CD4-positive, alpha-beta T cell (primary cell): Measurements from ENCODE around the gene C2CD4D. TPM values are rescaled to one million over a fixed set of nuclear protein-coding genes. Genes with fewer than 3 reads are reported as not detected.

ENCODE experiments used
- ATAC-seq: fragments of 200-7000 bp; cut with Tn5 transposase; one replicate; pipeline ENCODE4 v1.10.0; 2022; ENCODE audit warnings: mild to moderate bottlenecking; ENCODE audit not compliant: poor library complexity
- CTCF ChIA-PET: fragments of 350-600 bp; sonication (Branson Sonifier 250); formaldehyde crosslinking; loops from one replicate; lab custom pipeline; 2021; ENCODE audit warnings: antibody characterized with exemption, inconsistent platforms; lab: Charles Lee
- POLR2A ChIA-PET: fragments of 350-600 bp; sonication (Branson Sonifier 250); formaldehyde crosslinking; loops from one replicate; lab custom pipeline; 2021; ENCODE audit warnings: antibody characterized with exemption, inconsistent platforms; lab: Charles Lee
- DNase-seq, 14 experiments: peaks; one replicate each; pipeline ENCODE4 v3.0.0-alpha.2; 2013 to 2020; ENCODE audit warnings: mixed read lengths in 2 of 14
- H3K27ac ChIP-seq, 2 donors: one replicate each; pipeline versions ENCODE4 v1.5.1 to v1.7.0; 2013; ENCODE audit warnings: low read length in 2 of 2, low read depth in 1 of 2, mild to moderate bottlenecking in 1 of 2
- H3K27me3 ChIP-seq, 2 experiments: 1 replicate in 1 of 2; 2 replicates in 1 of 2; pipeline versions ENCODE4 v1.6.1 to v1.7.0; 2013; ENCODE audit warnings: low read length in 2 of 2, control low read depth in 1 of 2, mild to moderate bottlenecking in 1 of 2, moderate library complexity in 1 of 2; ENCODE audit not compliant: insufficient read depth in 2 of 2, control insufficient read depth in 1 of 2
- H3K36me3 ChIP-seq: one replicate; pipeline ENCODE4 v1.6.1; 2013; ENCODE audit warnings: low read length, control low read depth; ENCODE audit not compliant: insufficient read depth
- H3K4me1 ChIP-seq: one replicate; pipeline ENCODE4 v1.6.1; 2013; ENCODE audit warnings: low read length, control low read depth; ENCODE audit not compliant: insufficient read depth
- H3K4me3 ChIP-seq: one replicate; pipeline ENCODE4 v1.5.1; 2013; ENCODE audit warnings: mild to moderate bottlenecking, low read length, moderate library complexity
- H3K9me3 ChIP-seq, 2 experiments: 1 replicate in 1 of 2; 2 replicates in 1 of 2; pipeline versions ENCODE4 v1.6.1 to v1.7.0; 2013; ENCODE audit warnings: low read length in 2 of 2, mild to moderate bottlenecking in 2 of 2, control low read depth in 1 of 2, moderate library complexity in 1 of 2; ENCODE audit not compliant: control insufficient read depth in 1 of 2, insufficient read depth in 1 of 2
- H3K27ac Mint-ChIP-seq: one replicate; pipeline ENCODE4 v1.8.0; 2020; ENCODE audit warnings: mixed read lengths
- H3K27me3 Mint-ChIP-seq: one replicate; pipeline ENCODE4 v1.8.0; 2021; ENCODE audit warnings: mixed read lengths
- H3K36me3 Mint-ChIP-seq: one replicate; pipeline ENCODE4 v1.8.0; 2021; ENCODE audit warnings: low read depth, mixed read lengths
- H3K4me1 Mint-ChIP-seq: one replicate; pipeline ENCODE4 v1.8.0; 2021; ENCODE audit warnings: low read depth, mixed read lengths
- H3K4me3 Mint-ChIP-seq: one replicate; pipeline ENCODE4 v1.8.0; 2020; ENCODE audit warnings: mild to moderate bottlenecking, mixed read lengths
- H3K9me3 Mint-ChIP-seq: one replicate; pipeline ENCODE4 v1.8.0; 2020; ENCODE audit warnings: mixed read lengths
- CTCF ChIP-seq: fragments of 200-600 bp; IDR thresholded peaks from one replicate; pipeline ENCODE4 v1.8.0; 2022; ENCODE audit warnings: antibody characterized with exemption, mild to moderate bottlenecking
- intact Hi-C, 2 experiments: fragments of 100-400 bp; cut with DNase I in 1 of 2; cut with micrococcal nuclease in 1 of 2; formaldehyde crosslinking; loops; one replicate each; pipeline versions ENCODE4 v1.15.1 to v1.9.0; 2023 to 2025; cut with DNase I, micrococcal nuclease
- total RNA-seq, 174 experiments: library from RNA in 2 of 174; stranded (reverse) in 2 of 174; gene quantifications; one replicate each; pipeline ENCODE4 v1.2.3 and lab custom pipeline; 2021 to 2026

C2CD4D gene
- total RNA-seq, 2 experiments from 2014 or later = 0.75 to 0.88 TPM

DNA sequence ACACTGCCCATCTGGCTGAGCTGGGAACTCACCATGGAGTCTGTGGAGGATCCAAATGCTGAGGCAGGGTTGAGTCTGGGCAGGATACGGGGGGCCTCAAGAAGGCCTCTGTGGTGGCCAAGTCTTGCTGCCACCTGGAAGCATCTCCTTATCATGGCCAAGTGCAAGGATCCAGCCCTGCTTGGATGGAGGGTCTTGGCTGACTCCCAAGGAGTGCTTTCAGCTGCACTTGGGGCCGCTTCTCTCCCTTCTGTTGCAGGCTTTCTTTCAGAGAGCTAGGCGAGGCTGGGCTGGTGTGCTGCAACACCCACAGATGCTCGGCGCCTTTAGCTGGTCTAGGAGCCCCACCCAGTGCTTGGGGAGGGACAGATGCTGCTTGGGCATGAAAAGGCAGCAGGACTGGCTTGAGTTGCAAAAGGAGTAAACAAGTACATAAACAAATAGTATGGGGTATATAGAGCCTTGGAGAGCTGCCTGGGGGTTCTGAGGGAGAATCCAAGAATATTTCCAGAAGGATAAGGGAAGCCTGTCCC lies 13.9 kb upstream of the C2CD4D start, which contains the start of gene THEM5:
Gene THEM5, minus strand, starts transcription at position 302 of the 533 bp plus-strand sequence. Its CDS starts 147 bp downstream, at position 155.
- ATAC-seq = no peak
- H3K27ac ChIP-seq = no peak within 1 kb of the TSS
- Mint-ChIP-seq H3K27me3 (no peaks in the 10 kb centered on the region), H3K4me1 (no peaks in the 10 kb centered on the region), H3K4me3 (no peak within 1 kb of the TSS), H3K36me3 (no peaks in the 10 kb centered on the region), H3K27ac (no peak within 1 kb of the TSS), H3K9me3 (no peaks in the 10 kb centered on the region)
- H3K4me3 ChIP-seq = no peak within 1 kb of the TSS
- peaks cover 5% of the 10 kb centered on the region for H3K36me3 ChIP-seq
- POLR2A ChIA-PET = no interaction called here
- TF ChIP-seq CTCF = no peak
- H3K4me1 ChIP-seq = peaks cover 3% of the 10 kb centered on the region
- H3K9me3 ChIP-seq = no peaks in the 10 kb centered on the region
- intact Hi-C loops = no loop called here
- DNase-seq = no peak
- CTCF ChIA-PET = no interaction called here
- H3K27me3 ChIP-seq = no peaks in the 10 kb centered on the region

DNA sequence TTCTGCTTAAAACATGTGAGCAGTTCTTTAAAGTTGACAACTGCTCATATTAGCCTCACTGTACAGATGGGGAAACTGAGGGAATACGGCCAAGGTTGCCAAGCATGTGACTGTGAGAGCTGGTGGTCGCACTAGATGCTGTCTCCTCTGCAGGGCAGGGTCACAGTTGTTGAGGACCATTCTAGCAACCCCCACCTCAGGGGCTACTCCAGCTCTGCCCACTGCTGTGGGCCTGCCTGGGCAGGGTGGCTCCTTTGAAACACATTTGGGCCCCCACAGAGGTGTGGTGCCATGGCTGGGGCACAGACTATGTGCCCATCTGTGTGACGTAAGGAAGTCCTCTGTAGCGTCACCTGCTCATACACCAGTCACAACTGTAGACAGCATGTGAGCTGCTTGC lies 13.1 kb upstream of the C2CD4D start:
- peaks cover 5% of the 10 kb centered on the region for H3K36me3 ChIP-seq
- DNase-seq (no peak), ATAC-seq (no peak)
- no peaks in the 10 kb centered on the region for H3K27me3 Mint-ChIP-seq
- intact Hi-C loops = no loop called here
- ChIA-PET CTCF (no interaction called here), POLR2A (no interaction called here)
- no peak overlapping the region for H3K27ac ChIP-seq
- H3K9me3 ChIP-seq = no peaks in the 10 kb centered on the region
- no peak overlapping the region for H3K4me3 ChIP-seq
- H3K4me1 Mint-ChIP-seq = no peaks in the 10 kb centered on the region
- no peaks in the 10 kb centered on the region for H3K36me3 Mint-ChIP-seq
- H3K27me3 ChIP-seq = no peaks in the 10 kb centered on the region
- no peak overlapping the region for H3K27ac Mint-ChIP-seq
- H3K4me1 ChIP-seq = peaks cover 3% of the 10 kb centered on the region
- TF ChIP-seq CTCF = no peak
- H3K9me3 Mint-ChIP-seq = no peaks in the 10 kb centered on the region
- H3K4me3 Mint-ChIP-seq = no peak overlapping the region

DNA sequence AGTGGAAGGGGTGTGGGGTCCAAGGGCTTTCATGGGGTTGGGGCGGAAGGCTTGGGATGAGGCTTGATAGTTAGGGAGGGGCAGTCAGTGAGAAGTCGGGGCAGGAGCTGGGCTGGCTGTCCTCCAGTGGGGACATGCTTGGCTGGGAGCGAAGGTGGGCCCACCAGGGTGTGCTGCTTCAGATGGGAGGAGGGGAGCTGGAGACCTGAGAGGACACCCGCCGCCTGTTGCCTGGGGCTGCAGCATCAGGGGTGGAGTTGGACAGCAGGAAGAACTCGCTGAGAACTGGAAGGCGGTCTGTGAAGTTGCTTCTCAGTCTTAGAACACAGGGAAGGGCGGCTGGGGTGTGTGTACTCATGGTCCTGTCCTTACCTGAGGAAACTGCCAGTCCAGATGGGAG lies 12.3 kb upstream of the C2CD4D start:
- H3K36me3 ChIP-seq = peaks cover 5% of the 10 kb centered on the region
- H3K27me3 ChIP-seq = no peaks in the 10 kb centered on the region
- H3K4me3 Mint-ChIP-seq = no peak overlapping the region
- peaks cover 5% of the 10 kb centered on the region for H3K4me1 ChIP-seq
- H3K9me3 Mint-ChIP-seq = no peaks in the 10 kb centered on the region
- no peaks in the 10 kb centered on the region for H3K27me3 Mint-ChIP-seq
- TF ChIP-seq CTCF = no peak
- intact Hi-C loops = no loop called here
- no peaks in the 10 kb centered on the region for H3K4me1 Mint-ChIP-seq
- DNase-seq = no peak
- CTCF ChIA-PET = no interaction called here
- no peak overlapping the region for H3K27ac ChIP-seq
- POLR2A ChIA-PET = no interaction called here
- H3K27ac Mint-ChIP-seq = no peak overlapping the region
- ATAC-seq = no peak
- no peaks in the 10 kb centered on the region for H3K9me3 ChIP-seq
- no peaks in the 10 kb centered on the region for H3K36me3 Mint-ChIP-seq
- no peak overlapping the region for H3K4me3 ChIP-seq
